ENCODE measurements around the gene MT1M.

Gene MT1M

GRCh38 chr16:56634715-56635440 lies 2.4 kb downstream of the MT1M start:
- H3K4me3 ChIP-seq (ENCODE audit: low read depth, low read length), result no peak overlapping the region
- DNase-seq (ENCODE audit: low read depth), result no peak
- no peak for TF ChIP-seq CTCF (IDR thresholded peaks at IDR 0.05; ENCODE audit: low read depth, low read length, missing control alignments)

GRCh38 chr16:56635441-56635967 lies 3.0 kb downstream of the MT1M start:
- DNase-seq (ENCODE audit: low read depth), result no peak
- TF ChIP-seq CTCF (IDR thresholded peaks at IDR 0.05; ENCODE audit: low read depth, low read length, missing control alignments), result no peak
- no peak overlapping the region for H3K4me3 ChIP-seq (ENCODE audit: low read depth, low read length)

DNA sequence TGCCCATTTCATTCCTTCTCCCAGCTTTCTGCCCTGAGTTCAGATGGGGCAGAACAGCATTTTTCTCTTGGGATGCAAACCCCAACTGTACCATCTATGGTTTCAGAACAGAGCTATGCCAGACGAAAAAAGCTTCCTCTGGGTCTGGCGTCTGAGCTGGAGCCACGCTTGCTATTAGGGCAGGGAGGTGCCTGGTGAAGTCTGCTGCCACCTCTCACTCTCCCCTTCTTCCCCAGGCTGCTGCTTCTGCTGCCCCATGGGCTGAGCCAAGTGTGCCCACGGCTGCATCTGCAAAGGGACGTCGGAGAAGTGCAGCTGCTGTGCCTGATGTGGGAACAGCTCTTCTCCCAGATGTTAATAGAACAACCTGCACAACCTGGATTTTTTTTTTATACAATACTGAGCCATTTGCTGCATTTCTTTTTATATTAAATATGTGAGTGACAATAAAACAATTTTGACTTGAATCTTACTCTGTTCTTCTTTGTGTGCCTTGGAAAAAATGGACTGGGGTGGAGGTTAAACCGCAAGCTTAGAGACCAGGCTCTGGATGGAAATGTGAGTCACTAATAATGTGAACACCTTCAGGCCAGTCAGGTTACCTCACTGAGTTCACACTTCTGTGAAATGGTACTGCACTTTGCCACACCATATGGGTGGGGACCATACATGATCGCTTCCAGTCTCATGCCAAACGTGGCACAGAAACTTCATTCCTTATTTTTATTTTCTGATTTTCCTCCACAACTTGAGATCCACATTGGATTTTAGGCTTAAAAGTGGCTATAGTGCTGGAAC lies 4.4 kb downstream of the MT1M start:
- no peak overlapping the region for H3K4me3 ChIP-seq (ENCODE audit: low read depth, low read length)
- DNase-seq (ENCODE audit: low read depth), result no peak
- no peak for TF ChIP-seq CTCF (IDR thresholded peaks at IDR 0.05; ENCODE audit: low read depth, low read length, missing control alignments)

DNA sequence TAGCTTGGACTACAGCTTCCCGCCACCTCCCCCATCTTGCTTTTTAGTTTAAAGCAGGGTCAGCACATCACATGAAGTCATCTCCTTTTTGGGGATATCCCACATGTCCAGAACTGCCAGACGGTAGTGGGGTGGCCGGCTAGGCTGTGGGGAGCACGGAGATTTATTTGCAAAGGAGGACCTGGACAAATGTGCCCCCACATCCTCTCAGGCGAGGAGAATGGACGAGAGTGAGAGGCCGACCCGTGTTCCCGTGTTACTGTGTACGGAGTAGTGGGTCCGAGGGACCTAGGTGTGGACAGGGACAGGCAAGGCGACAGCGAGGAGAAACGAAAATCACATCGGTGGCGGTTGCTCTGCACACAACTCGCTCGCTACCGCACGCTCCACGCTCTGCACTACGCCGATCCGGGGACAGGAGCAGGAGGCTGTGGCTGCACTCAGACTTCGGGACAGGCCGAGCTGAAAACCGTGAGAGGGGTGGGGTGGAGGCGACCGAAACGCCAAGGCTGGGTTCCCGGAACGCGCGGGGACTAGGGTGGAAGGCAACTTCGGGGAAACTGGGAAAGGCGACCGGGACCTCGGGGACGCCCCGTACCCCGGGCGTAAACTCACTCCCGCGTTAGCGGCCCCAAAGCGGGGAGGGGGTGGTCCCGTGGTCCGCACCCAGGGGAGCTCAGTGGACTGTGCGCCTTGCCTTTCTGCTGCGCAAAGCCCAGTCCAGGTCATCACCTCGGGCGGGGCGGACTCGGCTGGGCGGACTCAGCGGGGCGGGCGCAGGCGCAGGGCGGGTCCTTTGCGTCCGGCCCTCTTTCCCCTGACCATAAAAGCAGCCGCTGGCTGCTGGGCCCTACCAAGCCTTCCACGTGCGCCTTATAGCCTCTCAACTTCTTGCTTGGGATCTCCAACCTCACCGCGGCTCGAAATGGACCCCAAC lies 5.6 kb downstream of the MT1M start, which contains the start of gene MT1A:
Gene MT1A (plus strand): TSS at position 853 of the 937 bp plus-strand sequence. CDS start 73 bp downstream, at position 926.
- no peak for DNase-seq (ENCODE audit: low read depth)
- H3K4me3 ChIP-seq (ENCODE audit: low read depth, low read length), result no peak within 1 kb of the TSS
- no peak for TF ChIP-seq CTCF (IDR thresholded peaks at IDR 0.05; ENCODE audit: low read depth, low read length, missing control alignments)

DNA sequence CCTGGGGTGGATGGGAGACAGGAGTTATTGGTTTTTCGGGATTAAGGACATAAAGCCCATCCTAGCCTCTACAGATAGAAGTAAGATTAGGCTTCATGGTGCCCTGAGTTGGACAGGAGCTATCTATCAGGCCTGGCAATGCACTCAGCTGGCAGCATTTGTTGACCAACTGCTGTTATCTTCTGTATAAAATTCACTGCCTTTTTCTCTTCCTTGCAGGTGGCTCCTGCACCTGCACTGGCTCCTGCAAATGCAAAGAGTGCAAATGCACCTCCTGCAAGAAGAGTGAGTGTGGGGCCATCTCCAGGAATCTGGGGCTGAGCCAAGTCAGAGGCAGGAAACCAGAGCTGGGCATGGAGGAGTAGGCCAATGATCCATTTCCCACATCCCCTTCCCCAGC lies 6.6 kb downstream of the MT1M start:
- no peak for DNase-seq (ENCODE audit: low read depth)
- TF ChIP-seq CTCF (IDR thresholded peaks at IDR 0.05; ENCODE audit: low read depth, low read length, missing control alignments), result no peak
- no peak overlapping the region for H3K4me3 ChIP-seq (ENCODE audit: low read depth, low read length)

DNA sequence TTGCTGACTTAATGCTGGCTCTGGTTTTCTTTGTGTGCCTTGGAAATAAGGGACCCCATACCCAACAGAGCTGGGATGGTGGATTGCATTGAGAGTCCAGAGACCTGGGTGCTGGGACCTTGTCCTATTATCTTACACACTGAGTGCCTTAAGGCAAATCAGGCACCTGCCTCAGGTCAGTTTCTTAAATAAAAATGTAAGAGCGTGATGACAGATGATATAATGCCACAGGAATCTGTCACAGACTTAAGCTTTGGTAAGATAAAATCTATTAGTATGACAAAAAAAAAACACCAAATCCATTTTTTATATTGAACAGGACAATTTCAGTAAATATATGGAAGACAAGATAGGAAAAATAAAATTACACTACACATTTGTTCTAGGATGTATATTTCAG lies 7.6 kb downstream of the MT1M start:
- TF ChIP-seq CTCF (IDR thresholded peaks at IDR 0.05; ENCODE audit: low read depth, low read length, missing control alignments), result no peak
- DNase-seq (ENCODE audit: low read depth), result no peak

More for the DNA sequence above, 7.6 kb downstream of the MT1M start:
- no peak overlapping the region for H3K4me3 ChIP-seq (ENCODE audit: low read depth, low read length)
